H9 (cell line): Measurements from ENCODE around the gene FAM241A. TPM values are rescaled to one million over a fixed set of nuclear protein-coding genes. Genes with fewer than 3 reads are reported as not detected.

Experiments
- DNase-seq: peaks from one replicate; pipeline ENCODE4 v3.0.0-alpha.2; 2017
- H2AFZ ChIP-seq: one replicate; pipeline ENCODE4 v1.6.1; 2013; ENCODE audit warnings: mild to moderate bottlenecking, low read length, control low read depth, moderate library complexity
- H2AK5ac ChIP-seq: 2 replicates; pipeline ENCODE4 v1.6.1; 2013; ENCODE audit warnings: low read length, control low read depth, mixed read lengths; ENCODE audit not compliant: insufficient read length
- H2BK120ac ChIP-seq: one replicate; pipeline ENCODE4 v1.6.1; 2013; ENCODE audit warnings: low read depth, mild to moderate bottlenecking, low read length, control low read depth, inconsistent platforms; ENCODE audit not compliant: poor library complexity, severe bottlenecking
- H2BK12ac ChIP-seq: 2 replicates; pipeline ENCODE4 v1.6.1; 2013; ENCODE audit warnings: low read length, control low read depth, mixed read lengths, low read depth; ENCODE audit not compliant: insufficient read length
- H2BK15ac ChIP-seq: 2 replicates; pipeline ENCODE4 v1.6.1; 2013; ENCODE audit warnings: low read depth, low read length, control low read depth
- H2BK20ac ChIP-seq: one replicate; pipeline ENCODE4 v1.6.1; 2013; ENCODE audit warnings: low read depth, mild to moderate bottlenecking, low read length, control low read depth, inconsistent platforms; ENCODE audit not compliant: poor library complexity, severe bottlenecking
- H2BK5ac ChIP-seq: 2 replicates; pipeline ENCODE4 v1.6.1; 2013; ENCODE audit warnings: low read length, control low read depth, mixed read lengths; ENCODE audit not compliant: insufficient read length
- H3K14ac ChIP-seq: 2 replicates; pipeline ENCODE4 v1.6.1; 2013; ENCODE audit warnings: low read length, control low read depth; ENCODE audit not compliant: insufficient read depth
- H3K18ac ChIP-seq: 2 replicates; pipeline ENCODE4 v1.6.1; 2013; ENCODE audit warnings: low read depth, mild to moderate bottlenecking, mixed read lengths, low read length, control low read depth; ENCODE audit not compliant: insufficient read length
- H3K23ac ChIP-seq: 2 replicates; pipeline ENCODE4 v1.6.1; 2013; ENCODE audit warnings: low read length, control low read depth, mixed read lengths, low read depth; ENCODE audit not compliant: insufficient read length
- H3K23me2 ChIP-seq: 2 replicates; pipeline ENCODE4 v1.6.1; 2013; ENCODE audit warnings: low read depth, mild to moderate bottlenecking, mixed read lengths, low read length, control low read depth; ENCODE audit not compliant: insufficient read length, poor library complexity, severe bottlenecking
- H3K27ac ChIP-seq: 2 replicates; pipeline ENCODE4 v1.5.1; 2013; ENCODE audit warnings: low read length, control low read depth, mixed read lengths, low read depth; ENCODE audit not compliant: insufficient read length
- H3K27me3 ChIP-seq: 2 replicates; pipeline ENCODE4 v1.6.1; 2013; ENCODE audit warnings: low read length, control low read depth, inconsistent platforms; ENCODE audit not compliant: insufficient read depth
- H3K4ac ChIP-seq: 2 replicates; pipeline ENCODE4 v1.6.1; 2013; ENCODE audit warnings: low read depth, mild to moderate bottlenecking, control low read depth, inconsistent platforms, low read length, moderate library complexity
- H3K4me1 ChIP-seq: 2 replicates; pipeline ENCODE4 v1.6.1; 2013; ENCODE audit warnings: low read length, control low read depth, inconsistent platforms; ENCODE audit not compliant: insufficient read depth
- H3K4me2 ChIP-seq: 2 replicates; pipeline ENCODE4 v1.6.1; 2013; ENCODE audit warnings: low read length, control low read depth, mixed read lengths; ENCODE audit not compliant: insufficient read length, insufficient read depth
- H3K56ac ChIP-seq: 2 replicates; pipeline ENCODE4 v1.6.1; 2013; ENCODE audit warnings: low read depth, mild to moderate bottlenecking, mixed read lengths, low read length, control low read depth; ENCODE audit not compliant: insufficient read length
- H3K79me1 ChIP-seq: 2 replicates; pipeline ENCODE4 v1.6.1; 2013; ENCODE audit warnings: low read depth, mild to moderate bottlenecking, moderate library complexity, low read length, control low read depth, inconsistent platforms; ENCODE audit not compliant: insufficient read depth, poor library complexity, severe bottlenecking
- H3K79me2 ChIP-seq: 2 replicates; pipeline ENCODE4 v1.6.1; 2013; ENCODE audit warnings: low read length, control low read depth, inconsistent platforms; ENCODE audit not compliant: insufficient read depth
- H3K9ac ChIP-seq: 2 replicates; pipeline ENCODE4 v1.6.1; 2013; ENCODE audit warnings: low read length, control low read depth, mixed read lengths; ENCODE audit not compliant: insufficient read length; ENCODE audit errors: extremely low read depth
- H3K9me3 ChIP-seq: one replicate; pipeline ENCODE4 v1.6.1; 2013; ENCODE audit warnings: low read depth, low read length, inconsistent platforms; ENCODE audit not compliant: control insufficient read depth
- H3T11ph ChIP-seq: one replicate; pipeline ENCODE4 v1.6.1; 2013; ENCODE audit warnings: mild to moderate bottlenecking, low read length, control low read depth, inconsistent platforms
- H4K20me1 ChIP-seq: one replicate; pipeline ENCODE4 v1.6.1; 2013; ENCODE audit not compliant: control insufficient read depth, insufficient read length, insufficient read depth
- H4K5ac ChIP-seq: 2 replicates; pipeline ENCODE4 v1.6.1; 2013; ENCODE audit warnings: low read depth, mild to moderate bottlenecking, mixed read lengths, low read length, control low read depth; ENCODE audit not compliant: insufficient read length
- H4K8ac ChIP-seq: replicated peaks from 2 replicates; pipeline ENCODE4 v1.6.1; 2013; ENCODE audit warnings: low read length, control low read depth, mixed read lengths, low read depth; ENCODE audit not compliant: insufficient read length
- H4K91ac ChIP-seq: 2 replicates; pipeline ENCODE4 v1.6.1; 2013; ENCODE audit warnings: low read depth, mild to moderate bottlenecking, moderate library complexity, mixed read lengths, low read length, control low read depth; ENCODE audit not compliant: insufficient read length
- H3K27ac Mint-ChIP-seq, 3 experiments: 2 replicates in 2 of 3; 3 replicates in 1 of 3; pipeline ENCODE4 v1.8.0; 2020 to 2021; ENCODE audit warnings: mixed read lengths in 3 of 3, mild to moderate bottlenecking in 1 of 3, moderate library complexity in 1 of 3
- H3K27me3 Mint-ChIP-seq: 2 replicates; pipeline ENCODE4 v1.8.0; 2021; ENCODE audit warnings: low read depth, mild to moderate bottlenecking, moderate library complexity, mixed read lengths
- H3K36me3 Mint-ChIP-seq, 3 experiments: 2 replicates in 2 of 3; 3 replicates in 1 of 3; pipeline ENCODE4 v1.8.0; 2020 to 2021; ENCODE audit warnings: low read depth in 3 of 3, mixed read lengths in 3 of 3; ENCODE audit not compliant: insufficient read depth in 1 of 3
- H3K4me1 Mint-ChIP-seq, 2 experiments: 2 replicates each; pipeline ENCODE4 v1.8.0; 2020; ENCODE audit warnings: mixed read lengths in 2 of 2
- H3K4me3 Mint-ChIP-seq, 2 experiments: 2 replicates in 1 of 2; 3 replicates in 1 of 2; pipeline ENCODE4 v1.8.0; 2020 to 2021; ENCODE audit warnings: mild to moderate bottlenecking in 2 of 2, mixed read lengths in 2 of 2, moderate library complexity in 1 of 2
- H3K9me3 Mint-ChIP-seq, 2 experiments: 2 replicates in 1 of 2; 3 replicates in 1 of 2; pipeline ENCODE4 v1.8.0; 2020; ENCODE audit warnings: mild to moderate bottlenecking in 2 of 2, mixed read lengths in 2 of 2, moderate library complexity in 1 of 2
- WGBS: extraction: QIAGEN DNeasy Blood & Tissue Kit; methylation state at CpG from one replicate; pipeline ENCODE4 v1.1.7; 2013; ENCODE audit warnings: missing lambda C conversion rate, low lambda C conversion rate, mixed read lengths; ENCODE audit not compliant: insufficient read length; ENCODE audit errors: extremely low coverage; 5-methylcytosine and 5-hydroxymethylcytosine counted together
- total RNA-seq: library from RNA; stranded (reverse); gene quantifications from 2 replicates; pipeline ENCODE4 v1.2.1, GENCODE V29; 2021
- TF ChIP-seq, protein P1 (sequence below): fragments of 200-600 bp; sonication (generic); conservative IDR thresholded peaks from 3 replicates; pipeline ENCODE4 v1.8.0; 2021; ENCODE audit warnings: antibody characterized with exemption, mild to moderate bottlenecking

The FAM241A gene
- total RNA-seq, 1 experiment from 2014 or later, result 0.13 TPM

DNA sequence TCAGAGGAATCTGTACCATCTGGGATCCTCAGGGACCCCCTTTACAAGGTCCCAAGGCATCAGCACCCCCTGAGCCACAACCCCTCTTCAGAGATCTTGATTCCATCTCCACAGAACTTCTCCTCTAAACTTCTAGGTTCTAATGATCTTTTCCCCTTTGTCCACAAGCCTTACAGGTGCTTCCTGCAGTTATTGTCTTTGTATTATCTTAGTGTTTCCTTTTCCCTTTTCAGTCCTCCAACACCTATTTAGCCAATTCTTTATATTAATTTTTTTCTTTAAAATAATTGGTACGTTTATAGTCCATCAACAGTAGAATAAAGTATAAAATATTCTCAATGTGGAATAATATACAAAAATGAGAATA, 35.2 kb upstream of the FAM241A start:
- H3K4me2 ChIP-seq, result no peak overlapping the region
- TF ChIP-seq, protein P1, sequence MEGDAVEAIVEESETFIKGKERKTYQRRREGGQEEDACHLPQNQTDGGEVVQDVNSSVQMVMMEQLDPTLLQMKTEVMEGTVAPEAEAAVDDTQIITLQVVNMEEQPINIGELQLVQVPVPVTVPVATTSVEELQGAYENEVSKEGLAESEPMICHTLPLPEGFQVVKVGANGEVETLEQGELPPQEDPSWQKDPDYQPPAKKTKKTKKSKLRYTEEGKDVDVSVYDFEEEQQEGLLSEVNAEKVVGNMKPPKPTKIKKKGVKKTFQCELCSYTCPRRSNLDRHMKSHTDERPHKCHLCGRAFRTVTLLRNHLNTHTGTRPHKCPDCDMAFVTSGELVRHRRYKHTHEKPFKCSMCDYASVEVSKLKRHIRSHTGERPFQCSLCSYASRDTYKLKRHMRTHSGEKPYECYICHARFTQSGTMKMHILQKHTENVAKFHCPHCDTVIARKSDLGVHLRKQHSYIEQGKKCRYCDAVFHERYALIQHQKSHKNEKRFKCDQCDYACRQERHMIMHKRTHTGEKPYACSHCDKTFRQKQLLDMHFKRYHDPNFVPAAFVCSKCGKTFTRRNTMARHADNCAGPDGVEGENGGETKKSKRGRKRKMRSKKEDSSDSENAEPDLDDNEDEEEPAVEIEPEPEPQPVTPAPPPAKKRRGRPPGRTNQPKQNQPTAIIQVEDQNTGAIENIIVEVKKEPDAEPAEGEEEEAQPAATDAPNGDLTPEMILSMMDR, result no peak
- no peaks in the 10 kb centered on the region for H3K36me3 Mint-ChIP-seq
- no peak for DNase-seq
- H2BK5ac ChIP-seq, result no peak overlapping the region
- no peaks in the 10 kb centered on the region for H3K9me3 Mint-ChIP-seq
- H3T11ph ChIP-seq, result no peak overlapping the region
- H2BK12ac ChIP-seq, result no peak overlapping the region
- no peaks in the 10 kb centered on the region for H3K27me3 ChIP-seq
- H3K4me1 Mint-ChIP-seq, result no peaks in the 10 kb centered on the region
- H3K27ac ChIP-seq, result no peak overlapping the region
- H4K8ac ChIP-seq, result no peak overlapping the region
- no peak overlapping the region for H2BK20ac ChIP-seq
- H3K23me2 ChIP-seq, result no peaks in the 10 kb centered on the region
- no peak overlapping the region for H2BK15ac ChIP-seq
- no peaks in the 10 kb centered on the region for H4K20me1 ChIP-seq
- H3K4ac ChIP-seq, result no peak overlapping the region
- no peak overlapping the region for H3K18ac ChIP-seq
- H3K27me3 Mint-ChIP-seq, result no peaks in the 10 kb centered on the region
- H3K4me3 Mint-ChIP-seq, result no peak overlapping the region
- H3K56ac ChIP-seq, result no peak overlapping the region
- H3K9ac ChIP-seq, result no peak overlapping the region
- no peak overlapping the region for H3K27ac Mint-ChIP-seq
- WGBS, result no CpG with 5 or more reads among the region's 1 CpG
- no peak overlapping the region for H4K91ac ChIP-seq
- no peak overlapping the region for H4K5ac ChIP-seq
- no peaks in the 10 kb centered on the region for H3K79me2 ChIP-seq
- no peak overlapping the region for H3K14ac ChIP-seq
- no peak overlapping the region for H2AFZ ChIP-seq
- H2AK5ac ChIP-seq, result no peak overlapping the region
- no peak overlapping the region for H3K23ac ChIP-seq
- H3K79me1 ChIP-seq, result no peaks in the 10 kb centered on the region
- no peak overlapping the region for H2BK120ac ChIP-seq
- no peaks in the 10 kb centered on the region for H3K9me3 ChIP-seq
- H3K4me1 ChIP-seq, result no peaks in the 10 kb centered on the region
